Amniotic stem cell (primary cell): ENCODE data around the gene CDK17.

ENCODE experiments used
- DNase-seq: peaks from one replicate; lab custom pipeline; 2025; lab: John Stamatoyannopoulos, UW

CDK17 gene

GRCh38 chr12:96261557-96261956 lies 138.7 kb downstream of the CDK17 start:
- no peak for DNase-seq

- DNase-seq: no peak
These were observed 139.6 kb downstream of the CDK17 start for GRCh38 chr12:96260644-96261043.

DNA sequence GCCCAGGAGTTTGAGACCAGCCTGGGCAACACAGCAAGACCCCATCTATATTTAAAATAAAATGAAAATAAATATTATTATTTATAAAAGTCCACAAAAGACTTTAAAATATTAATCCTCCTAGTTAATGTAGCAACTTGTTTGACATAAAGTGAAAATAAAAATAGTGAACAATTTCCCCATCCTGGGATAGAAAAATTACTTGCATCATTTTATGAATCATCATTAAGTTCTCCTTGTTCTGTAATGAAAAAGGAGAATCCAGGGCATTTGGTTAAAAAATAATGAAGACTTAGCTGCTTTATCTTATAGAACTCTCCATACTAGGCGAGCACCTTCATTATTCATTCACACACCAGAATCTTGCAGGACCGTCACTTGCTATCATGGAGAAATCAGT lies 140.0 kb downstream of the CDK17 start:
- DNase-seq: no peak

DNA sequence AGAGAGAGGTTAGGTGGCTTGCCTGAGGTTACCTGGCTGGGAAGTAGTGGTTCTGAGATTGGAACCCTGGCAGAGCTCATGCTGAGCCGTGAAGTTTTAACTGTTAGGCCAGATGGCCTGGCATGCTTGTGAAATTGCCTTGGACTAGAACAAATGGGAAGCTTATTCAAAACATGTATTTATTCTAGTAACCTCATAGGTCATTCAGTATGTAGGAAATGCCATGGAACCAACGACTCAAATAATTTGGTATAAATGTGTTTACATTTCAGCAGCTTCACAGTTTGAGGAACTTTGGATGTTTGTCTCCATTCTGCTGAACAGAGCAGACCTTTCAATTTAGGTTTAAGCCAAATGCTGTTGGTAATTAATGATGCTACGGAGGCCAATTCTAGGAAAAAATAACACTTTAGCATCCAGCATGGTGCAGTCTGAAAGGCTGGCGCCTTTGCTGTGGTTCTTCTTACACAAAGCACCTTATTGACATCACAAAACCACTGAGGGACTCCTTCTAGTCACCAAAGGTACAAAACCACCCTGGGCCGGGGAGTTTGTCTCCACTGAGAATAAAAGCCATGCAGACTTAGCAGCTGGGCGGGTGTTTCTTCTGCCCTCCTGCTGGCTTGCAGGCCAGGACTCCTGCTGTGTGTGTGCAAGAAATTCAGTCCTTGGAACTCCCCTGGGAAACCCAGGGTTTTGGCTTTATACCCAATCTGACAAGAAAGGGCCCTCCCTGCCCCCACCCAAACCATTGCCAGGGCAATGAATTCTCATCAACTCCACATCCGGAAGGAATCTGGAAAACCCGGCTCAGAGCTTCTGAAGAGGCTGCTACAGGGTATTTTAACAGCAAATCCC lies 141.9 kb downstream of the CDK17 start:
- no peak for DNase-seq

DNA sequence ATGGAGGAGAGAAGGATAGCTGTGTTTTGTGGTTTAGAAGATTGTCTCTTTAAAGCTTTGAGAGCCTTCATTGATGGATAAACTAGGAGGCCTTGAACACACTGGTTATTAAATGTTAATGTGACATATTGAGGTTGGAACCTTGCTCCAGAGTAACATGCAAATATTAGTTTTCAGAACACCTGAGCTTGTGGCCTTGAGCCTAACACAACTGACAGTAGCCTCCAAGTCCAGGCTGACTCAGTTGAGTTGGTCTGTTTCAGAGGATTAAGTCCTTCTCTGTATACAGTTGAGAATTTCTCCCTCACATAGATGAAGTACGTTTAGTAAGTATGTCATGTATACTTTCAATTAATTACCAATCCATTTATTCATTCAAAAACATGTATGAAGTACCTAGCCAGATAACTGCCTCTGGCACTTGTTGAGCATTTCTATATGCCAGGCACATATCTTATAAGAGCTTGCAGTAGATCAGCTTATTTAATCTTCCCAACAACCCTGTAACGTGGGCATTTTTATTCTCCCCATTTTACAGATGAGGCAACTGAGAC lies 142.6 kb downstream of the CDK17 start:
- no peak for DNase-seq

DNA sequence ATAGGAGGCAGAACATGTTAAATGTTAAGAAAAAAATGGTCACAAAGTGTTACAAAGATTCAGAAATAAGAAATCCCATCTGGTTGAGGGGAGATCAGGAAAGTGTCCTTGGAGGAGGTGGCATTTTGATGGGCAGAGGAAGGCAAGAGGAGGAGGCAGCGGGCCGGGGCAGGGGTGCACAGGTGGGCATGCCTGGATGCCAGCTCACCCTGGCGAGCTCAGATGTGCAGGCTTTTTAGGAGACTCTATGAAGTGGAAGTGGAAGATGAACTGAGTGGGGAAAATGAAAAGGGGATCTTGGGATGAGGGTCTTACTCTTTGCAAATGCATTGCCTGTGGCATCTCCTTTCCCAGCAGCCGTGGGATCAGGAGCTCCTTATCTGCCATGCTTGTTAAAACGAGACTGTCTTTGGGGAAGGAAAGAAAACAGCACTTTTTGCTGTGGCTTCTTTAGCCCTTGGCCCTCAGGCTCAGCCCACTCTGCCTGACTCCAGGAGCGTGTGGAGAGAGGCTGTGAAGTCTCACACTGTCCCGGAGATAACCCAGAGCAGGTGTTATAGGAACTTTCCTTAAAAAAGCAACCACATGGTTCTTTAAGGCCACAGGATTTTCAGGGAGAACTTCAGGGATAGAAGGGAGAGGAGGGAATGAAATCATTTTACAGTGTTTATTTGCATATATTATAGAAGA lies 143.4 kb downstream of the CDK17 start:
- no peak for DNase-seq

GRCh38 chr12:96255077-96255476 lies 145.2 kb downstream of the CDK17 start:
- DNase-seq: no peak

GRCh38 chr12:96250119-96250685 lies 150.0 kb downstream of the CDK17 start:
- DNase-seq: no peak

DNA sequence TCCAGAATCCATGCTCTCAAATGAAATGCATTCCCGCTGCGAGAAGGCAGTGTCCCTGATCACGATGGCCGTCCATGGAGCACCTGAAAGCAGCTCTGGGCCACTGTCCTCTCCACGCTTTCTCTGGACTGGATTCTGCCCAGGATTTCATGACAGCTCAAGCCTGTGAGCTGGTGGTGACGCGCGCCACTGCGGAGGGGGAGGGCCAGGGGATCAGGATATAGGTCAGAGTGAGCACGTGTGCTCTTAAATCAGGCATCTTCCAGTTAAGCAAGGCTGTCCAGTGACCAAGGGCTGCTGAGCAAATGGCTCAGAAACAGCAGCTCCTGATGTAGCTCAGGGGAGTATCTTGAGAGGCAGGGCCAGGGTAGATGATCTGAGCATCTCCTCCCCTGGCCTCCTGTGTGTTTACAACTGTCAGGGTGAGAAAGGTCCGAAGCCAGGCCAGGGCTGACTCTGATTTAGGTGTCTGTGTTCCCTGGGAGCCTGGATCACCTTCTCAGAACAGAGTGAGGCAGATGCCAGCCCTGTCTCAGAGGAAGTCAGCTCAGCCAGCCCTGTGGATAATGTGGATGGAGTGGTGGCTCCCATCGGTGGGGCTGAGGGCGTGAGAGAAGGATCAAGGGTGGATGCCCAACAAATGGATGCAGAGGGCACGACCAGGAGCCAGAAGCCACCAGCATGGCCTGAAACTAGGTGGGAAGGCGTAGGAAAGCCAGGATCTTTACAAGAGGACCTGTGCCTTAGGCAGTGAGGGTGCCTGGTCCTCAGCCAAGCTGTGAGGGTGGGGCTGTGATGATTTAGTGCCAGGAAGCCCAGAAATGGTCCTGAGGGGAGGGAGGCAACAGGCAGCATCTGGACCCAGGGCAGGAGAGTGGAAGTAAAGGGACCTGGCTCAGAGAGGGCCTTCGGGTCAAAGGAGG lies 150.8 kb downstream of the CDK17 start:
- DNase-seq: no peak

DNA sequence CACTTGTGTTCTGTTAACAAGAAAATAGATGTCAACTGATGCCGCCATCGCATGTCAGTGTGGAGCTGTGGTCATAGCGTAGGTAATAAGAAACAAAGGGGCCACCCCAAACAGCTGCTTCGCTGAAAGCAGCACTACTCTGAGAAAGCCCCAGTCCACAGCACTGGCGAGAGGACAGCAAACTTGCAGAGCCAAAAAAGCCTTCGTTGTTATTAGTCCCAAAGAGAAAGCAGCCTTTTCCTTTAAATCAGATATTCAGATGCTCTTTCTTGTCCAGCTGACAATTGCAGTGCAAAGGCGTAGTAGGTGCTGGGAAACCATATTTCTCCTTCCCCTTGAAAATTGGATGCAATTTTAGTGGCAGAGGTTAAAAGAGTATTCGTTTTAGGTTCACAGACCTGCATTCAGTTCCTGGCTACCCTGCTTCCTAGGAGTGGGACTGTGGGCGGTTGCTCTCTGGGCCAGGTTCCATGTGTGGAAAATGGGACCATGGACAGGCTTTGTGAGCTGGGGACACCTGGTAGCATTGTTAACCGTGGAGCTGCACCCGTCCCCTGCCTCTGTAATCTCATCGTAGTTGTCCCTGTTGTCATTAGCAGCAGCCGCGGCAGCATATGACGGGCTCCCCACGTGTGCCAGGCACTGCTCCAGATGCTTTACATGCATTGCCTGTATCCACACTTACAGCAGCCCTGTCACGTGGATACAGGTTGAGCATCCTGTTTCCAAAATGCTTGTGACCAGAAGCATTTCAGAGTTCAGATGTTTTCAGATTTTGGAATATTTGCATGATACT lies 151.9 kb downstream of the CDK17 start:
- no peak for DNase-seq

- DNase-seq: no peak
These were observed 152.7 kb downstream of the CDK17 start for GRCh38 chr12:96247563-96247962.

DNA sequence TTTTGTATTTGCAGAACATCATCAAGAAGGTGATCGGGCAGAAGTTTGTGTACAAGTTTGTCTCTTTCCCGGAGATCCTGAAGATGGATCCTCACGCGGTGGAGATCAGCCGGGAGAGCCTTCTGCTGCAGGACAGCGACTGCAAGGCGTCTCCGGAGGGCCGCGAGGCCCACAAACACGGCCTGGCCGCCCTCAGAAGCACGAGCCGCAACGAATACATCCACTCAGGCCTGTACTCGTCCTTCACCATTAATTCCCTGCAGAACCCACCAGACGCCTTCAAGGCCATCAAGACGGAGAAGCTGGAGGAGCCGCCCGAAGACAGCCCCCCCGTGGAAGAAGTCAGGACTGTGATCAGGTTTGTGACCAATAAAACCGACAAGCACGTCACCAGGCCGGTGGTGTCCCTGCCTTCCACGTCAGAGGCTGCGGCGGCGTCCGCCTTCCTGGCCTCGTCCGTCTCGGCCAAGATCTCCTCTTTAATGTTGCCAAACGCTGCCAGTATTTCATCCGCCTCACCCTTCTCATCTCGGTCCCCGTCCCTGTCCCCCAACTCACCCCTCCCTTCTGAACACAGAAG lies 153.2 kb downstream of the CDK17 start:
- no peak for DNase-seq

- DNase-seq: no peak
These were observed 155.4 kb downstream of the CDK17 start for GRCh38 chr12:96244826-96245225.

- no peak for DNase-seq
These were observed 157.6 kb downstream of the CDK17 start for GRCh38 chr12:96242597-96242996.

DNA sequence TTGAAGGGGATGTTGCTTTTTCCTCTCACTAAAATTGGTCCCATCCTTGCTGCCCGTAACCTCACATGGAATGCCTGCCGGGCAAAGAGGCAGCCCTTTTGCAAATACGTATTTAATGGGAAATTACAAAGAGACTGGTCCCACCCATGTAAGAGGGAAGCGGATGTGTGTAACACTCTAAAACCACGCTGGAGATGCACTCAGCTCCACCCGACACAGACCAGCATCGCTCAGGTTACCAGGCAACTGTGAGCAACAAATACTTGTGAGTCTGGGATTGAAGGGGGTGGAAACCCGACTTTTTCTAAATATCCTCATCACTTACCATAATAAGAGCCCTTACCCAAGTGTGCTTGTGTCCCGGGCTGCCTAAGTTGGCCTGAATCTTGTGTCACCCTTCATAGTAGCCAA lies 158.4 kb downstream of the CDK17 start:
- DNase-seq: no peak

GRCh38 chr12:96241431-96241830 lies 158.8 kb downstream of the CDK17 start:
- no peak for DNase-seq

DNA sequence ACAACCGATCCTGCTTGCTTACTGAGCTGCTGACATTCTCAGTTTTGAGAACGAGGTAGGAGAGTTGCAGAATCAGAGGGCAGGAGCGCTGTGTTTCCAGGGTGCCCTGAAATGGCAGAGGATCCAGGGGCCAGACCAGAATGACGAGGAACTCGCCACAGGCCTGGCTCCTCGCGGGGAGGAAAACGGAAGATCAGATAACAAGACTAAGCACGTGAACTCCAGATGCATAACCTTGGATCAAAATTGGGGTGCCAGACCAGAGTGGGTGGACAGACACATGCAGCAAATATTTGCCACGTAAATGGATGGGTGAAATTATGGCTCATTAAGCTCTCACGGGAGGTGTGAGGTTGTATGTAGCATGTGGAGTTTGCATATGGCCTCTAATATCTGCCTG lies 159.6 kb downstream of the CDK17 start:
- DNase-seq: no peak

GRCh38 chr12:96239711-96240635 lies 160.3 kb downstream of the CDK17 start:
- DNase-seq: no peak

DNA sequence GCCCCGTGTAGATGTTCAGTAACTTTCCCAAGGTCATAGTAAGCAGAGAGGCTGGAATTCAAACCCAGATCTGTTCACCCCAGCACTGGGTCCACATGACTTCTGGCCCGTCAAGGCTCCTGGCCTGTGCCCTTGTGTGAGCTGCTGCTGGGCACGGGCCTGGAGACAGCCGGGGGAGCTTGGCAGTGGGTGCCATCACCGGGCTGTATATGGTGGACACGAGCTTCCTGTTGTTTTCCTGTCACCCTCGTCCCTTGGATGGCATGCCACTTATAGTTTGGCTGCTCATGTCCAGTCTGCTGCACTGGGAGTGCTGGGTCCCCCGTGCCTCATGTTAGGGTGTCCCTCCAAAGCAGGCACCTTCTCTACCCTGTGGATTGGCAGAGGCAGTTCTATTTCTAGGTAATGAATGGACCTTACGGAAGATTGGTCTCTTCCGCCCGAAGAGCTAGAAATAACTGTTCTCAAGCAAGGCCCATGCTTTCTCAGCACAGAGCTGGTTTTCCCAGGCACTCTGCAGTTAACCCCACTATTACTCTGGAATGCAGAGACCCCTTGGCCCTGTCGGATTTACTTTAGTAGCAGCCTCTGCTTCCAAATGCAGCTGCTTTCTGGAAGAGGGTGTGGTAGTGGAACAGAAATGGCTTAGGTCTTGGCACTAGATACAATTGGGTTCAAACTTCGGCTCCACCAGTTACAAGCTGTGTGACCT lies 161.7 kb downstream of the CDK17 start:
- no peak for DNase-seq
